BJ (cell line): Measurements from ENCODE around the gene RNF145. TPM values are rescaled to one million over a fixed set of nuclear protein-coding genes. Genes with fewer than 3 reads are reported as not detected.

Source experiments
- CTCF ChIA-PET: fragments of 350-600 bp; formaldehyde crosslinking; extraction: SDS; loops from one replicate; lab custom pipeline; 2021; ENCODE audit warnings: antibody characterized with exemption, inconsistent platforms; lab: Yijun Ruan, JAX
- POLR2A ChIA-PET: fragments of 300-600 bp; sonication (Branson Sonifier 250); formaldehyde crosslinking; extraction: SDS; loops from one replicate; lab custom pipeline; 2021; ENCODE audit warnings: antibody characterized with exemption; lab: Charles Lee
- DNase-seq: peaks from one replicate; pipeline ENCODE4 v3.0.0-alpha.2; 2011; ENCODE audit warnings: low read depth
- H3K27me3 ChIP-seq: 2 replicates; pipeline ENCODE4 v1.6.0; 2011; ENCODE audit warnings: low read length; ENCODE audit not compliant: control insufficient read depth, insufficient read depth
- H3K36me3 ChIP-seq: 2 replicates; pipeline ENCODE4 v1.5.1; 2011; ENCODE audit warnings: low read length; ENCODE audit not compliant: control insufficient read depth, insufficient read depth
- H3K4me3 ChIP-seq: 2 replicates; pipeline ENCODE4 v1.5.1; 2011; ENCODE audit warnings: low read depth, mild to moderate bottlenecking, control low read depth, low read length
- polyA plus RNA-seq: library from polyadenylated mRNA; depleted of rRNA; stranded (reverse); fragments of >200 nt; gene quantifications from 2 replicates; pipeline ENCODE4 v1.2.3, GENCODE V29; 2011
- TF ChIP-seq, protein P1 (sequence below): IDR thresholded peaks from 2 replicates; pipeline ENCODE4 v1.5.1; 2011; ENCODE audit warnings: low read depth, mild to moderate bottlenecking, control low read depth, inconsistent platforms, low read length, moderate library complexity; ENCODE audit not compliant: insufficient read depth

Gene RNF145
- polyA plus RNA-seq, 1 experiment: 27.9 TPM

- TF ChIP-seq, protein P1, sequence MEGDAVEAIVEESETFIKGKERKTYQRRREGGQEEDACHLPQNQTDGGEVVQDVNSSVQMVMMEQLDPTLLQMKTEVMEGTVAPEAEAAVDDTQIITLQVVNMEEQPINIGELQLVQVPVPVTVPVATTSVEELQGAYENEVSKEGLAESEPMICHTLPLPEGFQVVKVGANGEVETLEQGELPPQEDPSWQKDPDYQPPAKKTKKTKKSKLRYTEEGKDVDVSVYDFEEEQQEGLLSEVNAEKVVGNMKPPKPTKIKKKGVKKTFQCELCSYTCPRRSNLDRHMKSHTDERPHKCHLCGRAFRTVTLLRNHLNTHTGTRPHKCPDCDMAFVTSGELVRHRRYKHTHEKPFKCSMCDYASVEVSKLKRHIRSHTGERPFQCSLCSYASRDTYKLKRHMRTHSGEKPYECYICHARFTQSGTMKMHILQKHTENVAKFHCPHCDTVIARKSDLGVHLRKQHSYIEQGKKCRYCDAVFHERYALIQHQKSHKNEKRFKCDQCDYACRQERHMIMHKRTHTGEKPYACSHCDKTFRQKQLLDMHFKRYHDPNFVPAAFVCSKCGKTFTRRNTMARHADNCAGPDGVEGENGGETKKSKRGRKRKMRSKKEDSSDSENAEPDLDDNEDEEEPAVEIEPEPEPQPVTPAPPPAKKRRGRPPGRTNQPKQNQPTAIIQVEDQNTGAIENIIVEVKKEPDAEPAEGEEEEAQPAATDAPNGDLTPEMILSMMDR: no peak
- Histone ChIP-seq H3K27me3 (0 out of 2 replicates have a peak, but pooled peaks cover 2% of the 10 kb centered on the region), H3K36me3 (no peaks in the 10 kb centered on the region), H3K4me3 (no peak overlapping the region)
- ChIA-PET CTCF (no interaction called here), POLR2A (no interaction called here)
- DNase-seq: no peak
Observed at GRCh38 chr5:159249158-159249557, 39.8 kb upstream of the RNF145 start.

DNA sequence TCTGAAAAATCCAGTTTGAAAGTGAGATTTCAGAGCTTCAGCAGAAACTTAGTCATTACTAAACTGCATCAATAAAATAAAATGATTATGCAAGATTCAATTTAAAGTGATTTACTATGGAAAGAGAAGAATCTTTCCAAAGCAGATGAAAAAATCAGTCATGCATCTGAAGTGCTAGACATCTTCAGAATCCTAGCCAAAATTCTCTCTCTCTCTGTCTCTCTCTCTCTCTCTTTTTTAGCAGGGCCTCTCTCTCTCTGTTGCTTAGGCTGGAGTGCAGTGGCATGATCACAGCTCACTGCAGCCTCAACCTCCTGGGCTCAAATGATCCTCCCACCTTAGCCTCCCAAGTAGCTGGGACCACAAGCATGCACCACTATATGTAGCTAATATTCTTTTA, 35.5 kb upstream of the RNF145 start:
- POLR2A ChIA-PET: no interaction called here
- TF ChIP-seq, protein P1: no peak
- Histone ChIP-seq H3K27me3 (0 out of 2 replicates have a peak, but pooled peaks cover 2% of the 10 kb centered on the region), H3K4me3 (no peak overlapping the region), H3K36me3 (no peaks in the 10 kb centered on the region)
- DNase-seq: no peak
- CTCF ChIA-PET: interaction anchor here (0.8 to 1.2 kb wide), 2 partner anchors 14 to 89 kb away, joined by 3 to 5 read pairs; no protein-coding TSS in a partner anchor

DNA sequence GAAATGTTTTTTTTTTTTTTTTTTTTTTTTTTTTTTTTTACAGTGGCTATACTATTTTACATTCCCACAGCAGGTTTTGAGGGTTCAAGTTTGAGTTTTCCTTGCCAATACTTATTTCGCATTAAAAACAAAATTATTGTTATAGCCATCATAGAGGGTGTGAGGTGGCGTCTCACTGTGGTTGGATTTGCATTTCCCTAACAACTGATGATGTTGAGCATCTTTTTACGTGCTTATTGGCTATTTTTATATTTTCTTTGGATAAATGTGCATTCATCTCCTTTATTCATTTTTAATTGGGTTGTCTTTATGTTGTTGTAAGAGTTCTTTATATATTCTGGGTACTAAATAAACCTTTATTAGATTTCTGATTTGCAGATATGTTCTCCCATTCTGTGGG, 34.8 kb upstream of the RNF145 start:
- Histone ChIP-seq H3K36me3 (no peaks in the 10 kb centered on the region), H3K27me3 (0 out of 2 replicates have a peak, but pooled peaks cover 2% of the 10 kb centered on the region), H3K4me3 (no peak overlapping the region)
- no peak for DNase-seq
- TF ChIP-seq, protein P1: no peak
- POLR2A ChIA-PET: no interaction called here
- CTCF ChIA-PET: no interaction called here

- no peak overlapping the region for H3K4me3 ChIP-seq
- no peaks in the 10 kb centered on the region for H3K36me3 ChIP-seq
- no peak for DNase-seq
- POLR2A ChIA-PET: interaction anchor here (0.6 kb wide), 1 partner anchor 1281 kb away, joined by 3 read pairs; no protein-coding TSS in a partner anchor
- CTCF ChIA-PET: interaction anchor here (1.0 kb wide), 1 partner anchor 1500 kb away, joined by 3 read pairs; the partner anchor contains the start of gene LSM11
- TF ChIP-seq, protein P1: no peak
- H3K27me3 ChIP-seq: 0 out of 2 replicates have a peak, but pooled peaks cover 2% of the 10 kb centered on the region
Observed at GRCh38 chr5:159243385-159243784, 34.0 kb upstream of the RNF145 start.

GRCh38 chr5:159242656-159243055, 33.3 kb upstream of the RNF145 start:
- ChIA-PET CTCF (interaction anchor here (1.0 kb wide), 1 partner anchor 1499 kb away, joined by 3 read pairs; the partner anchor contains the start of gene LSM11), POLR2A (interaction anchor here (0.6 kb wide), 1 partner anchor 37 kb away, joined by 3 read pairs; no protein-coding TSS in a partner anchor)
- Histone ChIP-seq H3K27me3 (0 out of 2 replicates have a peak, but pooled peaks cover 2% of the 10 kb centered on the region), H3K4me3 (no peak overlapping the region), H3K36me3 (no peaks in the 10 kb centered on the region)
- TF ChIP-seq, protein P1: no peak
- no peak for DNase-seq
